Hippocampal formation (tissue), 2 donors: ENCODE results near the gene CENPO.
"Not testable (repeated sequence)": the region's sequence is repeated elsewhere in the genome, so short reads cannot be mapped to it uniquely, and the experiment has no call there.

Experiments
- DNase-seq, 2 donors: peaks; one replicate each; lab custom pipeline; 2025; lab: John Stamatoyannopoulos, UW

CENPO gene

GRCh38 chr2:24824071-24824588 lies 30.9 kb downstream of the CENPO start:
- no peak for DNase-seq

DNA sequence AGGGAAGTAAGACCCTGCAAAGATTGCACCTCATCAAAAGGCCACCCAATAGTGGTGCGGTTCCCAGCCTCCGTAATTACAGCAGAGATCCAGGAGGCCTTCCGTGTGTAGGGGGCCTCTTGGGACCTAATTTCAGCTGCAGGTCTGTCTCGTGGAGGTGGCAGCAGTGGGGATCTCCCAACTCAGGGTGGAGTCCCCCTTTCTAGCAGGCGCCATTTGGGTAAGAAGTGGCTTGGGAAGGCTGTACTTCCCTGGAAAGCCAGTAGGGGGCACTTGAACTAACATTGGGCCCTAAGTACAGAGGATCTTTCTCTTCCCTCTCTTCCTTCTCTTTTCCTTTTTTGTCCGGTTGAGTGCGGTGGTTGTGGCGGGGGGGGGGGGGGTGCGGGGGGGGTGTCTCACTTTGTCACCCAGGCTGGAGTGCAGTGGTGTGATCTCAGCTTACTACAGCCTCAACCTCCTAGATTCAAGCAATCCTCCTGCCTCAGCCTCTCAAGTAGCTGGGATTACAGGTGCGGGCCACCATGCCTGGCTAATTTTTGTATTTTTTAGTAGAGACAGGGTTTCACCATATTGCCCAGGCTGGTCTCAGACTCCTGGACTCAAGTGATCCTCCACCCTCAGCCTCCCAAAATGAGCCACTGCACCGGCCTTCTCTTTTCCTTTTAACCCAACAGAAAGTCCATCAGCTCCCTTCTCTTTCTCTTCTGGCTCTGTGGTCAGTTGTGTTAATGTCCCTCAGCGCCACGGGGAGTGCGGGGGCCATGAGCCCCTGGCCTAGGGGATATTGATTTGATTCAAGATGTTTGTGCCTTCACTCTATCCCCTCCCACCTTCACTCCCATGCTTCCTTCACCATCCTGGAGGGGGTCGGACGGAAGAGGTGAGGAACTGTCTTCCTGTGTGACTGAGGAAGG lies 32.0 kb downstream of the CENPO start:
- DNase-seq, result no peak

DNA sequence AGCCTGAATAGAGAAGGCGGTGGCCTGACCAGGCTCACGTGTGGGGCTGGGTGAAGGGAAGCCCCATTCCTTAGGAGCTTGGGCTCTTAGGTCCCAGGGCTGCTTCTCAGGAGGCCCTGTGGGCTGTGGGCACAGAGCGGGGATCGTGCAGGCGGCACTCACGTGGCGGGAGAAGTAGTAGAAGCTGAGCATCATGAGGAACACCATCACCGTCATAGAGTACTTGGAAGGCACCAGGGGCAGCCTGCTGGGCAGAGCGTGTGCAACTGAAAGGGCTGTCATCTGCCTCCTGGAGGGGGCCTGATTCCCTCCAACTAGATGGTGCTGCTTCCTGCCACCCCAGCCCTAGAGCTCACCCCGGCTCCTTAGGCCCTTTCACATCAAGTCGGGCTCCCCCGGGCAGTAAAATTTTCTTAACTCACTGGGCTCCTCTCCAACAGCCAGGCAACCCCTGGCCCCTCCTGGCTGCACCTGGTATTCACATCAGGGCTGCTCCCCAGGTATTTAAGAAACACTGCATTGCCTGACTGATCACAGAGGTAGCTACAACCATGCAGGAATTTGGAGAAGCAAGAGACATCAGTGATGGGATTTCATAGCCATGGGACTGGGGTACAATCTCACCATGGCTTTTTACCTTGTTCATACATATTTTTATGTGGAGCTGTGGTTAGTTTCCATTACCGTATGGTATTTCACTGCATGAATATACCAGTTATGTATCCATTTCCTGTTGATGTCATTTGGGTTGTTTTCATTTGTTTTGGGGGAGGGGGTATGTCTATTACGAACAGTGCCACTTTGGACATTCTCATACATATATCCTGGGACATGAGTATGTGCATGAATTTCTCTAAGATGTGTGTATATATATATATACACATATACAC lies 32.9 kb downstream of the CENPO start:
- DNase-seq, result no peak

- no peak for DNase-seq
Observed at GRCh38 chr2:24826773-24827145, 33.5 kb downstream of the CENPO start.

DNA sequence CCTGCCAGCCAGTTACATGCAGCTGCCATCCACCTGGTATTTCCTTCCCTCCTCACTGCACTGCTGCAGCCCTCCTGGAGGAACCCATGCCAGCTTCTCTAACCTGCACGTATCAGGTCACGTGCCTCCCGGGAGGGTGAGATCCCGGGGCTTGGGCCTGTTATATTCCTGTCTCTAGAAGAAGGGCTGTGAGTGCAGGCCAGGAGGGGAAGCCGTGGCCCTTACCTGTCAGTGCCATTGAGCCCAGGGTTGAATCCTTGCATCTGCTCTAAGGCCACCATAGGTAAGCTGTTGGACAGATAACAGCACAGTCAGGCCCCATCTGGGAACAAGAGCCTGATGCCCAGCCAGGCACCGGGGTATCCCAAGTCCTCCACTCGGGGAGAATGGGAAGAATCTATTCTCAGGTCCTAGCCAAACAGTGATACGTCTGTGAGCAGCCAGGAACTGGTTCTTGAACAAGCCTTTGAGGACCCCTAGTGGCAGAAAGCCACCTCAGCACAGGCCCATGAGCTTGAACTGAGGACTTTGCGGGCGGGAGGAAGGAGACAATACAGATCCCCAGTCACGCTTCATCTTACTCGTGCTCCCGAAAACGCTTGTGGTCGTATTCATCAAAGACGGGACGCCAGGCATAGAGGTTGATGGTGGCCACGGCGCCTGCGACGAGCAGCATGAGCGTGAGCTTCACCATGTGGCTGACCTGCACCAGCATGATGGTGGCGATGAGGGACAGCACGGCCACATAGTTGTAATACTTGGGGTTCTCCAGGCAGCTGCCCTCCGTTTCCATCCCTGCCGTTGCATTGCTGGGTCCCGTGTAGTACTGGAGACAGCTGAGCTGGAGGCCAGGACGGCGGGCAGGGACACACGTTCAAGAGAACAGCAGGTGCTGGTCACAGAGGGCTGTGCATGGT lies 34.4 kb downstream of the CENPO start:
- DNase-seq, result peak; percentile 84 to 91

DNA sequence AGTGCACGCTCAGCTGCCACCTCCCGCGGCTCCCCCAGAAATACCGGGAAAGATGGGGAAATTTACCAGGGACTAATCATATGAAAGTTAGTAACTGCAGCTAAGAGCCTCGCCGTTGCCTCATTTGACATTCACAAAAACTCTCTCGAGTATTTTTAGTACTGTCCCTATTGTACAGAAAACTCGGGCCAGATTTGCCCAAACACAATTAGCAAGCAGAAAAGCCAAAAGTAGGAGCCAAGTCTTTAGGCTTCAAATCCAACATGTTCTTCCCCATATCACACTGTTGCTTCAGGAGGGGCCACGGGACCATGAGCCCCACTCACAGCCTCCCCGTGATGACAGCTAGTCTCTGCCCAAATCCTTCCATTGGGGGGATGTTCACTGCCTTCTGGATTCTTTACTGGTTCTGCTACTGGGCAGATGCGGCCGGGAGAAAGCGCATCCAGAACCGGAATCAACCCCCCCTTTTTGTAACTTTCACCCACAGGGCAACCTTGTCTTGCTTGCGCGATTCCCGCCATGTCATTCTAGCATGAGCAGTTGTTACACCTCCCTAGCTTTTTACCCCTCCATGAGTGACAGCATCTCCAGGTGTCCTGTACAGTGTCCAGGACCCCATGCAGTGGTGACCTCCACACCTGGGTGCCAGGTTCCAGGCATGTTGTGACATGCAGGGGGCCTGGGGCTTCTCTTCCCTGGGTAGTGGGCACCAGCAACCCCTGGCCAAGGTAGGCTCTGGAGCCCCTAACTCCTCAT lies 35.2 kb downstream of the CENPO start:
- DNase-seq, result peak in 1 of 2 donors; percentile 14

GRCh38 chr2:24830351-24830750 lies 37.1 kb downstream of the CENPO start:
- no peak for DNase-seq

GRCh38 chr2:24830786-24831185 lies 37.6 kb downstream of the CENPO start:
- DNase-seq, result no peak

DNA sequence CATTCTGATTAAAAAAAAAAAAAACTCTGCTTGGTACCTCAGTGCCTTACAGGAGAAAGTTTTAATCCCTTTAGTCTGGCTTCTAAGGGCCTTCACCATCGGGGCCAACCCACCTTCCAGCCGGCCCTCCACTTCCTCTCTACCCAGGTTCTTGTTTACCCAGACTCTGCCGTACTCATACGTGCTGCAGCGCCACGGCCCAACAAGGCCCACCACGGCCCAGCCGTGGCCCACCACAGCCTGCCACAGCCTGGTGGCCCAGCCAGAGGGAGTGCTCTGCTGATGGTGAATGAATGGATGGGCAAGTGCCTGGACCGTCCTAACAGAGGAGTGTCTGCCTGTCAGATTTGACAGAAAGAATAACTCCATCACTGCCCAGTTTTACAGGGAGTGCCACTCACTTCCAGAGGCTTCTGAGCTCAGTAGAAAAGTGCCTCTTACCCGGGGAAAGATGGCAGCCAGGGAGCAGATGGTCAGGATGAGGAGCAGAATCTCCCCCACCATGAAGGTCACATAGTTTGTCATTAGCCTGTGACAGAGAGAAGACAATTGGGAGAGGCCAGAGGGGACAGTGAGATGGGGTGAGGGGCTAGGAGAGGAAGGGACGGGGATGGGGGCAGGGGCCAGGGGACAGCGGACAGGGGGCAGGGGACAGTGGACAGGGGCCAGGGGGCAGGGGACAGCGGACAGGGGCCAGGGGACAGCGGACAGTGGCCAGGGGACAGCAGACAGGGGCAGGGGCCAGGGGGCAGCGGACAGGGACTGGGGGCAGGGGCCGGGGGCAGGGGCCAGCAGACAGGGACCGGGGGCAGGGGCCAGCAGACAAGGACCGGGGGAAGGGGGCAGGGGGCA lies 38.2 kb downstream of the CENPO start:
- no peak for DNase-seq

DNA sequence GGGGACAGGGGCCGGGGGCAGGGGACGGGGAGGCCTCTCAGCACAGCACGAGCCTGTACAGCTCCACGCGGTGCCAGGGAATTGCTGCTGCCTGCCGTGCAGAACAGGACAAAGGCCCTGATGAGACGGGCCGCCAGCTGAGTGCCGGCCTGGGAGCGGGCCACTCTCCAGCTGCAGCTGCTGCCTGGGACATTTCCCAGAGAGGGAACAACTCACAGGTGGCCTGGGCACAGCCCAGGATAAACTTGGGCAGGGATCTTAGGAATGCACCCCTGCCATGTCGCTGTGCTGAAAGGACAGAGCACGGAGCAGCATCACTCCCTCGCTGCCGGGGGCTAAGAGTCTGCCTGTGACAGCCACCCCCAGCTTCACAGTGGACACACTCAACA lies 38.8 kb downstream of the CENPO start:
- peak; percentile 76 to 84 for DNase-seq

DNA sequence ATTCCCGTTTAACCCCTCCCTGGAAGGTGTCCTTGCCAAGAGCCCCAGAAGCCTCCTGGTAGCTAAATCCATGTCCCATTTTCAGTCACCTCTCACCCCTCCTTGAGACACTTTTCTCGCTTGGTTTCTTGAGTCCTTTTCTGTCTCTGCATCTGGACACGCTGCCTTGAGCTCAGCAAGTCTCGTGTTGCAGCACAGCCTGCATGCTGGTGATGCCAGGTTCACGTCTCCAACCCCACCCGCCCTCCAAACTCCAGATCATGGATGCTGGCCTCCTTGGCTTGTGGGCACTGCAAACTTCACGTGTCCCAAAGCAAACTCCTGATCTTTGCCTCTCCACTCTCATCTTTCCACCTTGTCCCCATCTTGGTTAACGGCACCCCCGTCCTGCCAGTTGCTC lies 39.3 kb downstream of the CENPO start:
- DNase-seq, result no peak

- no peak for DNase-seq
Observed at GRCh38 chr2:24832931-24833701, 39.9 kb downstream of the CENPO start.

DNA sequence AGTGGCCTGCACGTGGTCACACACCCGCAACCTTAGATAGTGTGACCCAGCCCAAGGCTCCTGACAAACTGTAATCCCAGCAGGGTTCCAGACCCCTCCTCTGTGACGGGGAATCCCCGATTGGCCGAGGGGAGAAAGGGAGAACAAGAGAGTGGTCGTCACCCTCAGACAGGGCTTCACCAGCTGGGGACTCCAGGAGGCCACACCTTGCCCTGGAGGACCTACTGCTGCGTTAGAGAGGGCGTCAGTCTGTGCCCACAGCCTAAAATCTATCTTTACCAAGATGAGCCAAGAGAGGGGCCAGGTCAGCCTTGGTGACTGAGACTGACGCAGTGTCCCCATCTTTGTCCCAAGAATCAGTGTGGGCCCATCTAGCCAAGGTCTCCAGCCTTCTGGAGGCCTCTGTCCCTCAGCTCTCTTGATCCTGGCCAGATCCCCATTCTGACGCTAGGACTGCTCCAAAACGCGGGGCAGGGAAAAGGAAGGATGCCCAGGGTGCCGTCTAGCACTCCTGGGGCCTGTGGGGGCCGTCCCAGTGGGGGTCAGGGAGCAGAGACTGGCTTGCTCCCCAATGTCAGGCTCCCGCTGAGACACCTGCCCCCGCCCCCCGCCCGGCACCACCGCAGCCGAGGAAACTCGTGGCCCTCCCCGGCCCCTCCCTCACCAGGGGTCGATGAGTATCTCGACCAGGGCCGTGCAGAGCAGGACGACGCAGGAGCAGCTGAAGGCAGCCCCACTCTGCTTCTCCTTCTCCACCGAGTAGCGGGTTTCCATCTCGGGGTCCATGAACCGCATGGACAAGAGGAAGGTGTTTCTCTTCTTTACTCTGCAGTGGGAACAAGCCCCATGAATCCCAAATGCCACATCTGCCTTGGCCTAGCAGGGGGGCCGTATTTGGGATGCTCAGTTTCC lies 40.9 kb downstream of the CENPO start:
- no peak for DNase-seq

DNA sequence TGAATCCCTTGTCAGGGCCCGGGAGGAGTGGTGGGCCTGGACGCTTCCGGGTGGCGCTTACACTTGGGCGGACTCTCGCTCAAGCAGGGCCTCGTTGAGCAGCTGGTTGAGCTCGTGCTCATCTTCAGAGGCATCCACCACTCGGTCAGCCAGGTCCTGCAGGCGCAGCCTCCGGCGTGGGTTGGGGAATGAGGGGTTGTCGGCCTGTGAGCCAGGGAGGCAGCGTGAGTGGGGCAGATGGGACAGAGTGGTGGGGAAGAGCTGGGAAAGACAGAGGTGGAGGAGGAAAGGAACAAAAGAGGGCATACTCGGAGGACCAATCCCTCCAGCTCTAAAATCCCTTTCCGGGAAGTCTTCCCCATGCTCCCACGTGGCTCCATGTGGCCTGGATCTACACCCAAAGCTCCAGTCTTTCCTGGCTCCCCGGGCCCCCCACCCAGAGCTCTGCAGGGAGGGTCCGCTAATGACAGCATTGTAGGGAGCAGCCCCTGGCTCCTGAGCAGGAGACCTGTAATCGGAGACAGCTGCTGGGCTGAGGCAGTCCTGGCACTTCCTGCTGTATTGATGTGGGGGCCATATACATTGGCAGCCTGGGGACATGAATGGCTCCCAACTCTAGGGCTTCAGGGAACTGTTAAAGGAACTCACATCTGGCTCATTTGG lies 41.6 kb downstream of the CENPO start:
- DNase-seq, result no peak

DNA sequence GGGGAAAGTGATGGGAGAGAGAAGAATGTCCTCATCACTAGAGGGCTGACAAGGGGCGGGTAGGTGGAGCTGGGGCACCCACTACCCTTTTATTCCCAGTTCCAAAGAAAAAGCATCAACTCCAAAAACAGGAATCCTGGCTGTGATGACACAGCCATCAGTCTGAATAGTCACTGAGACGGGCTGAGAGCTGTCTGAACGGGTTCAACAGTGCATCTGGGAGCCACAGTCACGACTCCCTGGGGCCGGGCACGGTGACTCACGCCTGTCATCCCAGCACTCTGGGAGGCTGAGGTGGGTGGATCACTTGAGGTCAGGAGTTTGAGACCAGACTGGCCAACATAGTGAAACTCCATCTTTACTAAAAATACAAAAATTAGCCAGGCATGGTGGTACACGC lies 42.2 kb downstream of the CENPO start:
- DNase-seq, result not testable (repeated sequence)

- DNase-seq, result no peak
Observed at GRCh38 chr2:24836206-24836605, 43.0 kb downstream of the CENPO start.

DNA sequence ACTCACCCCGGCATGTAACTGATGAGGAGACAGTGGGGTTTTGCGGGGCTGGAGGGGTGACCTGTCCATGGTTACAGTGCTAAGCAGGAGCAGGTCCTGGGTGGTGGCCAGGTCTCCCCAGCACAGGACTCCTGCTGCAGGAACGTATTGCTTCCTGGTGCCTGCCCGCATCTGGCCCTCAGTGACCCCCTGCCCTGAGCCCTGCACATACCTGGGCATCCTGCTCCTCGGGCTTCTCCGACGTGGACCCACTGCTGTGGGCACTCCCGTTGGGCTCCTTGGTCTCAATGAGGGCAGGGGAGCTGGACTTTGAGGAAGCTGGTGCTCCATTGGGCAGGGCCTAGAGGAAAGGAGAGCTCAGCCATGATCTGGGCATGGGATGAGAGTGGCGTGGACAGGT lies 43.5 kb downstream of the CENPO start:
- DNase-seq, result no peak
